HCT116 (cell line): ENCODE measurements around the gene AMBRA1. TPM values are rescaled to one million over a fixed set of nuclear protein-coding genes. Genes with fewer than 3 reads are reported as not detected.

Experiments
- ATAC-seq: fragments of 200-7000 bp; cut with Tn5 transposase; 2 replicates; pipeline ENCODE4 v1.9.1; 2020; ENCODE audit warnings: mild to moderate bottlenecking, moderate library complexity
- BruUV-seq: library from RNA; stranded (reverse); fragments of 400-500 nt; replicated peaks from 2 replicates; lab custom pipeline; 2021; lab: Mats Ljungman, UMichigan
- CTCF ChIA-PET: fragments of 300-600 bp; sonication (Branson Sonifier 250); formaldehyde crosslinking; loops from one replicate; lab custom pipeline; 2021; ENCODE audit warnings: antibody characterized with exemption; lab: Charles Lee
- POLR2A ChIA-PET: fragments of 300-600, 350-600 bp; sonication (Branson Sonifier 250); formaldehyde crosslinking; loops from one replicate; lab custom pipeline; 2021; ENCODE audit warnings: antibody characterized with exemption; lab: Charles Lee
- RAD21 ChIA-PET, 2 experiments: fragments of 300-600 bp; sonication (Branson Sonifier 250); formaldehyde crosslinking; loops; one replicate each; lab custom pipeline; 2023; ENCODE audit warnings: low total read pairs in 2 of 2; ENCODE audit not compliant: uncharacterized antibody in 2 of 2, unreplicated experiment in 2 of 2, low non-redundant PET in 1 of 2; lab: Charles Lee
- DNase-seq: peaks from one replicate; pipeline ENCODE4 v3.0.0-alpha.2; 2010; ENCODE audit warnings: low read depth, low spot score
- H2AFZ ChIP-seq: fragments of 200-600 bp; shearing (Covaris generic), sonication (generic); 2 replicates; pipeline ENCODE4 v1.6.1; 2017; ENCODE audit warnings: low read depth, mixed run types, mixed read lengths, antibody characterized with exemption, low read length; ENCODE audit not compliant: poor library complexity, severe bottlenecking
- H3K27ac ChIP-seq: 2 replicates; pipeline ENCODE4 v1.5.1; 2012; ENCODE audit warnings: low read depth, low read length
- H3K27me3 ChIP-seq: fragments of 200-600 bp; sonication (generic); 2 replicates; pipeline ENCODE4 v1.6.1; 2016; ENCODE audit warnings: mixed run types, low read length, mixed read lengths; ENCODE audit not compliant: insufficient read depth
- H3K36me3 ChIP-seq, 2 experiments: fragments of 200-500 bp in 1 of 2; fragments of 200-600 bp in 1 of 2; sonication (Bioruptor generic) in 1 of 2; sonication (generic) in 1 of 2; 2 replicates each; pipeline versions ENCODE4 v1.5.1 to v1.6.1; 2014 to 2016; ENCODE audit warnings: low read length in 2 of 2, inconsistent platforms in 1 of 2, mixed read lengths in 1 of 2, mixed run types in 1 of 2; ENCODE audit not compliant: insufficient read depth in 2 of 2, control insufficient read depth in 1 of 2
- H3K4me1 ChIP-seq, 2 experiments: fragments of 200-600 bp in 1 of 2; sonication (generic) in 1 of 2; 2 replicates each; pipeline versions ENCODE4 v1.5.1 to v1.6.1; 2012 to 2017; ENCODE audit warnings: low read length in 2 of 2, inconsistent platforms in 1 of 2, mild to moderate bottlenecking in 1 of 2, mixed read lengths in 1 of 2, mixed run types in 1 of 2, moderate library complexity in 1 of 2; ENCODE audit not compliant: insufficient read depth in 2 of 2, control insufficient read depth in 1 of 2
- H3K4me2 ChIP-seq: fragments of 200-600 bp; sonication (generic); 2 replicates; pipeline ENCODE4 v1.6.1; 2017; ENCODE audit warnings: mixed run types, low read length, mixed read lengths
- H3K4me3 ChIP-seq, 2 experiments: fragments of 200-600 bp in 1 of 2; sonication (generic) in 1 of 2; replicated peaks in 1 of 2; 2 replicates each; pipeline ENCODE4 v1.5.1; 2011 to 2016; ENCODE audit warnings: low read length in 2 of 2, control low read depth in 1 of 2, low read depth in 1 of 2, mild to moderate bottlenecking in 1 of 2, mixed read lengths in 1 of 2, mixed run types in 1 of 2
- H3K79me2 ChIP-seq: fragments of 200-600 bp; sonication (generic); 2 replicates; pipeline ENCODE4 v1.6.1; 2017; ENCODE audit warnings: mild to moderate bottlenecking, mixed run types, low read length, moderate library complexity, mixed read lengths; ENCODE audit not compliant: insufficient read depth
- H3K9ac ChIP-seq: fragments of 200-600 bp; sonication (generic); 2 replicates; pipeline ENCODE4 v1.6.1; 2016; ENCODE audit warnings: low read length, mixed read lengths
- H3K9me2 ChIP-seq: fragments of 200-600 bp; sonication (generic), shearing (Covaris generic); 2 replicates; pipeline ENCODE4 v1.6.1; 2017; ENCODE audit warnings: mixed run types, mild to moderate bottlenecking, moderate library complexity; ENCODE audit not compliant: insufficient read depth
- H3K9me3 ChIP-seq, 2 experiments: fragments of 200-500 bp in 1 of 2; fragments of 200-600 bp in 1 of 2; sonication (Bioruptor generic) in 1 of 2; sonication (generic) in 1 of 2; 2 replicates each; pipeline ENCODE4 v1.6.1; 2014 to 2017; ENCODE audit warnings: low read length in 2 of 2, mixed read lengths in 2 of 2, inconsistent platforms in 1 of 2, low read depth in 1 of 2, mild to moderate bottlenecking in 1 of 2, mixed run types in 1 of 2, moderate library complexity in 1 of 2; ENCODE audit not compliant: control insufficient read depth in 1 of 2, insufficient read depth in 1 of 2
- H4K20me1 ChIP-seq: fragments of 200-600 bp; sonication (generic), shearing (Covaris generic); 2 replicates; pipeline ENCODE4 v1.6.1; 2017; ENCODE audit warnings: mixed run types, mild to moderate bottlenecking, moderate library complexity; ENCODE audit not compliant: insufficient read depth
- ATF3 ChIP-seq: IDR thresholded peaks from 2 replicates; pipeline ENCODE4 v1.6.1; 2012
- CEBPB ChIP-seq: IDR thresholded peaks from 2 replicates; pipeline ENCODE4 v1.6.1; 2012; ENCODE audit warnings: low read depth
- EGR1 ChIP-seq: IDR thresholded peaks from 2 replicates; pipeline ENCODE4 v1.6.1; 2012; ENCODE audit warnings: low read depth
- ELF1 ChIP-seq: IDR thresholded peaks from 2 replicates; pipeline ENCODE4 v1.6.1; 2012; ENCODE audit warnings: low read depth, borderline replicate concordance
- FOSL1 ChIP-seq: IDR thresholded peaks from 2 replicates; pipeline ENCODE4 v1.6.1; 2012; ENCODE audit warnings: low read depth
- JUND ChIP-seq: IDR thresholded peaks from 2 replicates; pipeline ENCODE4 v1.6.1; 2012
- POLR2A ChIP-seq: IDR thresholded peaks from 2 replicates; pipeline ENCODE4 v1.7.0; 2011; ENCODE audit warnings: borderline replicate concordance; ENCODE audit not compliant: insufficient read depth, insufficient read length; ENCODE audit errors: extremely low read depth
- RAD21 ChIP-seq: IDR thresholded peaks from 2 replicates; pipeline ENCODE4 v1.6.1; 2012; ENCODE audit warnings: low read depth, mild to moderate bottlenecking
- SRF ChIP-seq: IDR thresholded peaks from 2 replicates; pipeline ENCODE4 v1.6.1; 2012; ENCODE audit warnings: low read depth
- ZFX ChIP-seq: fragments of 450-650 bp; IDR thresholded peaks from 2 replicates; pipeline ENCODE4 v1.6.1; 2017
- ZNF274 ChIP-seq: fragments of 200-500 bp; sonication (Bioruptor generic); IDR thresholded peaks from 2 replicates; pipeline ENCODE4 v1.6.1; 2014; ENCODE audit warnings: mild to moderate bottlenecking, low read depth, low read length, inconsistent platforms
- intact Hi-C: fragments of 100-400 bp; cut with micrococcal nuclease; formaldehyde crosslinking; loops from 2 replicates; pipeline ENCODE4 v1.10.0; 2022
- total RNA-seq: library from RNA; stranded (reverse); gene quantifications from one replicate; pipeline ENCODE4 v1.2.1, GENCODE V29; 2021; ENCODE audit not compliant: unreplicated experiment

AMBRA1 gene
- total RNA-seq, 1 experiment from 2014 or later, result 22.7 TPM

- no peaks in the 10 kb centered on the region for H3K27me3 ChIP-seq
- no TSS peak for BruUV-seq
- ChIA-PET RAD21 (no interaction called here), CTCF (interaction anchor here (0.6 to 1.3 kb wide), 2 partner anchors 31 to 59 kb away, joined by 3 to 4 read pairs; no protein-coding TSS in a partner anchor), POLR2A (no interaction called here)
- ATAC-seq, result no peak
- H3K27ac ChIP-seq, result no peak overlapping the region
- no peak for DNase-seq
- no peak overlapping the region for H3K4me3 ChIP-seq
- peaks cover 3% of the 10 kb centered on the region; the same call in 1 of the 2 replicates for H4K20me1 ChIP-seq
- H3K4me1 ChIP-seq, result peaks cover 50 to 70% of the 10 kb centered on the region in 2 experiments
- H3K36me3 ChIP-seq, result no peaks in the 10 kb centered on the region
- intact Hi-C loops, result no loop called here
- no peaks in the 10 kb centered on the region for H3K9me3 ChIP-seq
- H3K9ac ChIP-seq, result no peak overlapping the region
- no peak for TF ChIP-seq RAD21
- TF ChIP-seq EGR1, result no peak
- TF ChIP-seq POLR2A, result no peak
- no peak for TF ChIP-seq JUND
- TF ChIP-seq ZFX, result no peak
- no peak overlapping the region for H2AFZ ChIP-seq
- peaks cover 69% of the 10 kb centered on the region for H3K79me2 ChIP-seq
- H3K4me2 ChIP-seq, result peak overlapping the region; percentile 15; the same call in 1 of the 2 replicates
- H3K9me2 ChIP-seq, result peaks cover under 1% of the 10 kb centered on the region; the same call in 1 of the 2 replicates
Observed at GRCh38 chr11:46560300-46560991, 33.4 kb downstream of the AMBRA1 start.

- CTCF ChIA-PET, result interaction anchor here (1.3 kb wide), 1 partner anchor 31 kb away, joined by 3 read pairs; no protein-coding TSS in a partner anchor
- POLR2A ChIA-PET, result no interaction called here
- TF ChIP-seq ZNF274, result no peak
- no peak for TF ChIP-seq CEBPB
- no peak for TF ChIP-seq ATF3
- TF ChIP-seq FOSL1, result no peak
- TF ChIP-seq ELF1, result no peak
- TF ChIP-seq SRF, result no peak
- Histone ChIP-seq H3K4me3 (no peak overlapping the region), H3K9me2 (peaks cover 2% of the 10 kb centered on the region; the same call in 1 of the 2 replicates), H3K4me1 (peaks cover 52 to 70% of the 10 kb centered on the region in 2 experiments), H2AFZ (no peak overlapping the region), H3K36me3 (no peaks in the 10 kb centered on the region), H3K4me2 (no peak overlapping the region), H3K27me3 (no peaks in the 10 kb centered on the region), H3K9me3 (no peaks in the 10 kb centered on the region), H3K27ac (no peak overlapping the region), H3K9ac (no peak overlapping the region), H3K79me2 (peaks cover 74% of the 10 kb centered on the region), H4K20me1 (peaks cover 3% of the 10 kb centered on the region; the same call in 1 of the 2 replicates)
- DNase-seq, result no peak
- ATAC-seq, result no peak
- BruUV-seq, result no TSS peak
- intact Hi-C loops, result no loop called here
- RAD21 ChIA-PET, result no interaction called here
Observed at GRCh38 chr11:46559815-46560214, 34.0 kb downstream of the AMBRA1 start.
